Small intestine (tissue), 7 donors: ENCODE measurements around the gene TAS2R60. TPM values are rescaled to one million over a fixed set of nuclear protein-coding genes. Genes with fewer than 3 reads are reported as not detected.

ENCODE experiments used
- DNase-seq, 2 donors: peaks; one replicate each; pipeline versions ENCODE4 v3.0.0 to v3.0.0-alpha.2; 2013
- FAIRE-seq: peaks from 2 replicates; lab custom pipeline; 2012; peaks lifted over from hg19 to GRCh38; lab: Jason Lieb, UNC
- H3K27ac ChIP-seq, 3 donors: one replicate each; pipeline ENCODE4 v1.5.1; 2013; ENCODE audit warnings: low read length in 2 of 3, mild to moderate bottlenecking in 2 of 3, control low read depth in 1 of 3, inconsistent platforms in 1 of 3, low read depth in 1 of 3, moderate library complexity in 1 of 3
- H3K27me3 ChIP-seq, 3 donors: one replicate each; pipeline ENCODE4 v1.6.1; 2013; ENCODE audit warnings: low read length in 3 of 3, inconsistent platforms in 1 of 3; ENCODE audit not compliant: control insufficient read depth in 3 of 3, insufficient read depth in 3 of 3
- H3K36me3 ChIP-seq, 3 donors: one replicate each; pipeline ENCODE4 v1.6.1; 2013; ENCODE audit warnings: low read length in 3 of 3, inconsistent platforms in 1 of 3, low read depth in 1 of 3, mild to moderate bottlenecking in 1 of 3, moderate library complexity in 1 of 3; ENCODE audit not compliant: control insufficient read depth in 3 of 3, insufficient read depth in 2 of 3
- H3K4me1 ChIP-seq, 3 donors: one replicate each; pipeline ENCODE4 v1.6.1; 2013; ENCODE audit warnings: low read length in 2 of 3, inconsistent platforms in 1 of 3, low read depth in 1 of 3, mild to moderate bottlenecking in 1 of 3, moderate library complexity in 1 of 3; ENCODE audit not compliant: control insufficient read depth in 3 of 3, insufficient read depth in 2 of 3
- H3K4me3 ChIP-seq, 3 donors: one replicate each; pipeline ENCODE4 v1.5.1; 2013; ENCODE audit warnings: low read length in 3 of 3, control low read depth in 1 of 3, inconsistent platforms in 1 of 3, low read depth in 1 of 3, mild to moderate bottlenecking in 1 of 3, moderate library complexity in 1 of 3
- H3K9me3 ChIP-seq, 2 donors: one replicate each; pipeline ENCODE4 v1.6.1; 2013; ENCODE audit warnings: low read depth in 1 of 2, low read length in 1 of 2; ENCODE audit not compliant: control insufficient read depth in 2 of 2, insufficient read depth in 1 of 2
- whole genome bisulfite sequencing, 3 donors: extraction: QIAGEN DNeasy Blood & Tissue Kit; methylation state at CpG; one replicate each; pipeline ENCODE4 v1.1.7; 2013; 5-methylcytosine and 5-hydroxymethylcytosine counted together
- polyA plus RNA-seq, 4 donors: library from polyadenylated mRNA; stranded (reverse) in 3 of 4; unstranded in 1 of 4; fragments of 200-250 nt in 3 of 4; fragments of 120-200 nt in 1 of 4; gene quantifications; one replicate each; pipeline versions ENCODE4 v1.2.1 to v1.2.3, GENCODE V29; 2013
- donor health status: healthy with polysubstance abuse.
- donor health status: control.
- donor health status: control.
- donor health status: Bipolar disorder and iron deficiency.
- donor health status: healthy.

Gene TAS2R60
- polyA plus RNA-seq, 4 donors: not detected

- 87 to 92% (median 90%) methylated on average over 6 of the region's 6 CpGs for WGBS, 3 donors
- Histone ChIP-seq H3K9me3 (no peaks in the 10 kb centered on the region), H3K27ac (no peak overlapping the region), H3K27me3 (peaks cover 0 to 8% (median 0%) of the 10 kb centered on the region in 3 donors), H3K36me3 (no peaks in the 10 kb centered on the region), H3K4me1 (no peaks in the 10 kb centered on the region), H3K4me3 (no peak overlapping the region)
- DNase-seq (no peak), FAIRE-seq (no peak)
These were observed 970 bp downstream of the TAS2R60 start for GRCh38 chr7:143444063-143444782.

GRCh38 chr7:143444785-143445184, 1.5 kb downstream of the TAS2R60 start:
- H3K27ac ChIP-seq: no peak overlapping the region
- WGBS, 3 donors: 94 to 100% (median 96%) methylated on average over 1 of the region's 1 CpG
- FAIRE-seq (no peak), DNase-seq (no peak)
- H3K4me3 ChIP-seq: no peak overlapping the region
- no peaks in the 10 kb centered on the region for H3K4me1 ChIP-seq
- H3K27me3 ChIP-seq: peaks cover 0 to 8% (median 0%) of the 10 kb centered on the region in 3 donors
- no peaks in the 10 kb centered on the region for H3K36me3 ChIP-seq
- H3K9me3 ChIP-seq: no peaks in the 10 kb centered on the region

- H3K27me3 ChIP-seq: peaks cover 0 to 8% (median 0%) of the 10 kb centered on the region in 3 donors
- WGBS, 3 donors: 67 to 79% (median 75%) methylated on average over 3 of the region's 3 CpGs
- no peak overlapping the region for H3K27ac ChIP-seq
- H3K4me1 ChIP-seq: no peaks in the 10 kb centered on the region
- H3K9me3 ChIP-seq: no peaks in the 10 kb centered on the region
- H3K36me3 ChIP-seq: no peaks in the 10 kb centered on the region
- H3K4me3 ChIP-seq: no peak overlapping the region
- DNase-seq: no peak
- FAIRE-seq: no peak
These were observed 4.2 kb downstream of the TAS2R60 start for GRCh38 chr7:143447466-143447865.

GRCh38 chr7:143448429-143448828, 5.2 kb downstream of the TAS2R60 start:
- Histone ChIP-seq H3K27me3 (peaks cover 0 to 8% (median 0%) of the 10 kb centered on the region in 3 donors), H3K4me1 (no peaks in the 10 kb centered on the region), H3K36me3 (no peaks in the 10 kb centered on the region), H3K27ac (no peak overlapping the region), H3K9me3 (no peaks in the 10 kb centered on the region), H3K4me3 (no peak overlapping the region)
- no peak for DNase-seq
- FAIRE-seq: no peak
- WGBS, 3 donors: 87 to 89% (median 88%) methylated on average over 5 of the region's 5 CpGs

- no peak for DNase-seq
- WGBS, 3 donors: 71 to 89% (median 79%) methylated on average over 2 of the region's 3 CpGs
- FAIRE-seq: no peak
- Histone ChIP-seq H3K9me3 (no peaks in the 10 kb centered on the region), H3K4me1 (no peaks in the 10 kb centered on the region), H3K27ac (no peak overlapping the region), H3K27me3 (peaks cover 0 to 8% (median 0%) of the 10 kb centered on the region in 3 donors), H3K4me3 (no peak overlapping the region), H3K36me3 (no peaks in the 10 kb centered on the region)
These were observed 6.5 kb downstream of the TAS2R60 start for GRCh38 chr7:143449793-143450192.

GRCh38 chr7:143451122-143451521, 7.9 kb downstream of the TAS2R60 start:
- Histone ChIP-seq H3K4me3 (no peak overlapping the region), H3K9me3 (no peaks in the 10 kb centered on the region), H3K27ac (no peak overlapping the region), H3K27me3 (peaks cover 0 to 5% (median 0%) of the 10 kb centered on the region in 3 donors), H3K36me3 (no peaks in the 10 kb centered on the region), H3K4me1 (no peaks in the 10 kb centered on the region)
- FAIRE-seq (no peak), DNase-seq (no peak)

- Histone ChIP-seq H3K27ac (no peak overlapping the region), H3K9me3 (no peaks in the 10 kb centered on the region), H3K27me3 (peaks cover 0 to 5% (median 0%) of the 10 kb centered on the region in 3 donors), H3K4me1 (no peaks in the 10 kb centered on the region), H3K4me3 (no peak overlapping the region), H3K36me3 (no peaks in the 10 kb centered on the region)
- WGBS, 3 donors: 24 to 75% (median 33%) methylated on average over 1 of the region's 1 CpG
- DNase-seq: no peak
- FAIRE-seq: no peak
These were observed 8.5 kb downstream of the TAS2R60 start for GRCh38 chr7:143451746-143452145.

- Histone ChIP-seq H3K9me3 (no peaks in the 10 kb centered on the region), H3K4me1 (no peaks in the 10 kb centered on the region), H3K27me3 (peaks cover 0 to 5% (median 0%) of the 10 kb centered on the region in 3 donors), H3K36me3 (no peaks in the 10 kb centered on the region), H3K27ac (no peak overlapping the region), H3K4me3 (no peak overlapping the region)
- 86 to 94% (median 90%) methylated on average over 2 of the region's 2 CpGs for WGBS, 3 donors
- DNase-seq (no peak), FAIRE-seq (no peak)
These were observed 9.2 kb downstream of the TAS2R60 start for GRCh38 chr7:143452495-143452894.
